SU-DHL-6 (cell line): Measurements from ENCODE around the gene LRP1B.

ENCODE experiments used
- H2AFZ ChIP-seq: fragments of 200-600 bp; sonication (generic); 2 replicates; pipeline ENCODE4 v1.6.1; 2014; ENCODE audit warnings: low read depth, mild to moderate bottlenecking, moderate library complexity, mixed read lengths, antibody characterized with exemption, low read length; ENCODE audit not compliant: severe bottlenecking
- H3F3A ChIP-seq: fragments of 200-600 bp; shearing (Covaris generic); 2 replicates; pipeline ENCODE4 v1.6.0; 2016; ENCODE audit warnings: antibody characterized with exemption, mild to moderate bottlenecking; ENCODE audit not compliant: insufficient read depth
- H3K27ac ChIP-seq: fragments of 200-600 bp; sonication (generic); 2 replicates; pipeline ENCODE4 v1.5.1; 2016; ENCODE audit warnings: low read depth, mild to moderate bottlenecking, low read length, moderate library complexity, mixed read lengths
- H3K27me3 ChIP-seq: fragments of 200-600 bp; sonication (generic), shearing (Covaris generic); 2 replicates; pipeline ENCODE4 v1.6.0; 2014; ENCODE audit warnings: mild to moderate bottlenecking, low read length
- H3K36me3 ChIP-seq: fragments of 200-600 bp; sonication (generic); 2 replicates; pipeline ENCODE4 v1.6.1; 2014; ENCODE audit warnings: mild to moderate bottlenecking, low read length, mixed read lengths
- H3K4me2 ChIP-seq: fragments of 300-600, 200-600 bp; shearing (Covaris generic), sonication (generic); 2 replicates; pipeline ENCODE4 v1.6.0; 2014; ENCODE audit warnings: low read length, low read depth, mild to moderate bottlenecking; ENCODE audit not compliant: poor library complexity, severe bottlenecking
- H3K4me3 ChIP-seq: fragments of 200-600 bp; sonication (generic); 2 replicates; pipeline ENCODE4 v1.5.1; 2014; ENCODE audit warnings: antibody characterized with exemption, low read length, mild to moderate bottlenecking, mixed read lengths; ENCODE audit not compliant: insufficient read depth, poor library complexity, severe bottlenecking
- H3K79me2 ChIP-seq: fragments of 200-600 bp; sonication (generic); 2 replicates; pipeline ENCODE4 v1.6.1; 2014; ENCODE audit warnings: mild to moderate bottlenecking, low read length, moderate library complexity; ENCODE audit not compliant: insufficient read depth
- H3K9ac ChIP-seq: fragments of 200-600 bp; sonication (generic); 2 replicates; pipeline ENCODE4 v1.7.0; 2014; ENCODE audit warnings: mild to moderate bottlenecking, low read length
- H3K9me2 ChIP-seq: fragments of 200-600 bp; sonication (generic); replicated peaks from 2 replicates; pipeline ENCODE4 v1.6.1; 2014; ENCODE audit warnings: low read length; ENCODE audit not compliant: insufficient read depth
- H3K9me3 ChIP-seq: fragments of 200-600 bp; sonication (generic); 2 replicates; pipeline ENCODE4 v1.6.1; 2014; ENCODE audit warnings: low read length, mixed read lengths; ENCODE audit not compliant: insufficient read depth
- H4K20me1 ChIP-seq: fragments of 200-600 bp; sonication (generic); 2 replicates; pipeline ENCODE4 v1.6.1; 2014; ENCODE audit warnings: low read depth, mild to moderate bottlenecking, antibody characterized with exemption, low read length, moderate library complexity, mixed read lengths
- EZH2phosphoT487 ChIP-seq: fragments of 200-600 bp; sonication (generic), shearing (Covaris generic); conservative IDR thresholded peaks from 2 replicates; pipeline ENCODE4 v1.6.1; 2018; ENCODE audit warnings: mild to moderate bottlenecking, antibody characterized with exemption, low read length, moderate library complexity, mixed read lengths
- TF ChIP-seq, protein P1 (sequence below): fragments of 200-600 bp; sonication (generic); IDR thresholded peaks from one replicate; pipeline ENCODE4 v1.5.1; 2017; ENCODE audit warnings: antibody characterized with exemption, mild to moderate bottlenecking, low read length, moderate library complexity; ENCODE audit not compliant: insufficient read depth, poor library complexity, severe bottlenecking

Gene LRP1B

DNA sequence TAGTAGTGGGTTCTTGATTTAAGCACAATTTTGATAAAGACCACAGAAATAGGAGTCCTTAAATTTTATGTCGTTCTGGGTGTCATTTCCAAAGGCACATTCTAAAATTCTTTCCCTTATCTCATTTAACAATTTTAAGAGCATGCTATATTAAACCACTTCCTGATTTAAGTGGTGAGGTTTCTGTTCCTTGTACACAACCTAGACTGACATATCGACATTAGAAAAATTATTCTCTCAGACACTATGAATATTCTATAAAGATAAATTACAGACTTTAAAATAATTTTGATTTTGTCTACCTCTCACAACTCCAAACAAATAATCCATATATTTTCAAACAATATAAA, 923.8 kb downstream of the LRP1B start:
- no peaks in the 10 kb centered on the region for H3F3A ChIP-seq
- H2AFZ ChIP-seq = no peak overlapping the region
- no peaks in the 10 kb centered on the region for H3K9me2 ChIP-seq
- H3K27me3 ChIP-seq = no peaks in the 10 kb centered on the region
- no peak overlapping the region for H3K4me2 ChIP-seq
- H3K36me3 ChIP-seq = no peaks in the 10 kb centered on the region
- no peak overlapping the region for H3K4me3 ChIP-seq
- no peak overlapping the region for H3K27ac ChIP-seq
- no peaks in the 10 kb centered on the region for H3K79me2 ChIP-seq
- no peaks in the 10 kb centered on the region for H4K20me1 ChIP-seq
- TF ChIP-seq EZH2phosphoT487 = no peak
- TF ChIP-seq, protein P1, sequence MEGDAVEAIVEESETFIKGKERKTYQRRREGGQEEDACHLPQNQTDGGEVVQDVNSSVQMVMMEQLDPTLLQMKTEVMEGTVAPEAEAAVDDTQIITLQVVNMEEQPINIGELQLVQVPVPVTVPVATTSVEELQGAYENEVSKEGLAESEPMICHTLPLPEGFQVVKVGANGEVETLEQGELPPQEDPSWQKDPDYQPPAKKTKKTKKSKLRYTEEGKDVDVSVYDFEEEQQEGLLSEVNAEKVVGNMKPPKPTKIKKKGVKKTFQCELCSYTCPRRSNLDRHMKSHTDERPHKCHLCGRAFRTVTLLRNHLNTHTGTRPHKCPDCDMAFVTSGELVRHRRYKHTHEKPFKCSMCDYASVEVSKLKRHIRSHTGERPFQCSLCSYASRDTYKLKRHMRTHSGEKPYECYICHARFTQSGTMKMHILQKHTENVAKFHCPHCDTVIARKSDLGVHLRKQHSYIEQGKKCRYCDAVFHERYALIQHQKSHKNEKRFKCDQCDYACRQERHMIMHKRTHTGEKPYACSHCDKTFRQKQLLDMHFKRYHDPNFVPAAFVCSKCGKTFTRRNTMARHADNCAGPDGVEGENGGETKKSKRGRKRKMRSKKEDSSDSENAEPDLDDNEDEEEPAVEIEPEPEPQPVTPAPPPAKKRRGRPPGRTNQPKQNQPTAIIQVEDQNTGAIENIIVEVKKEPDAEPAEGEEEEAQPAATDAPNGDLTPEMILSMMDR = no peak
- no peak overlapping the region for H3K9ac ChIP-seq
- H3K9me3 ChIP-seq = no peaks in the 10 kb centered on the region

DNA sequence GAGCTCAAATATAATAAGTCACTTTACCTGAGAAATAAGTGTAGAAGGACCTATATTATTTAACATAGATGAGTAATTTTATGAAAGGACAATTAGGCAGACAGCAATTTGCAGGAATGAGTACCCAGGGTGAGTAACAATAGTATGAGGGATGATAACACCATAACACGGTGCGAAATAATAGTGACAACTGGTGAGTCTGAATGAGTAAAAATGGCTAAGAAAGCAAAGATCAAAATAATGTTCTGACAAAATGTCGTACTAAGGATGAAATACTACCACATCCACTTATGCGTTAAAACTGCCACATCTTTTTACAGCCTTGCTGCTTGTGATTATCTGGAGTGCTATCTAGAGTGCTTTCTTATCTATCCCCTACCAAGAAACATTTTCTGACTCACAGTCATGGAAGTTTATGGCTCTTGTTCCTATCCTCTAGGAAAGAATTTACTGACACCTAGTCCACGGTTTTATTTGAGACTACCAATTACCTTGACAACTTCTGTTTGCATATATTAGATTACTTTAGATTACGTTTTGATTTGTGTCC, 929.7 kb downstream of the LRP1B start:
- H3K9me2 ChIP-seq = no peaks in the 10 kb centered on the region
- H3F3A ChIP-seq = no peaks in the 10 kb centered on the region
- H3K27me3 ChIP-seq = no peaks in the 10 kb centered on the region
- no peak overlapping the region for H3K4me3 ChIP-seq
- H3K27ac ChIP-seq = no peak overlapping the region
- no peaks in the 10 kb centered on the region for H4K20me1 ChIP-seq
- no peaks in the 10 kb centered on the region for H3K9me3 ChIP-seq
- no peaks in the 10 kb centered on the region for H3K36me3 ChIP-seq
- H2AFZ ChIP-seq = no peak overlapping the region
- H3K9ac ChIP-seq = no peak overlapping the region
- TF ChIP-seq, protein P1 = no peak
- no peak for TF ChIP-seq EZH2phosphoT487
- H3K79me2 ChIP-seq = no peaks in the 10 kb centered on the region
- H3K4me2 ChIP-seq = no peak overlapping the region

DNA sequence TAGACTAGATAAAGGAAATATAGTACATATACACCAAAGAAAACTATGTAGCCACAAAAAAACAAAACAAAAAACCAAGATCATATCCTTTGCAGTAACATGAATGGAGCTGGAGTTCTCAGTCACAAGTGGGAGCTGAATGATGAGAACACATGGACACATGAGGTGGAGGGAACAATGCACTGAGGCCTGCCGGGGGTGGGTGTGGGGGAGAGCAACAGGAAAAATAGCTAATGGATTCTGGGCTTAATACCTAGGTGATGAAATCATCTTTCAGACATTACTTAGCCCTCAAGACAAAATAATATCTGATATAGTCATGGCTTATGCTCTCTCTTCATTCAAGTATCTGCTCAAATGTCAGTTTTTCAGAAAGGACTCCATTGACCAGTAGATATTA, 930.6 kb downstream of the LRP1B start:
- Histone ChIP-seq H3K36me3 (no peaks in the 10 kb centered on the region), H3K9me3 (no peaks in the 10 kb centered on the region), H3K4me2 (no peak overlapping the region), H3K4me3 (no peak overlapping the region), H3K9me2 (no peaks in the 10 kb centered on the region), H2AFZ (no peak overlapping the region), H3K79me2 (no peaks in the 10 kb centered on the region), H3K9ac (no peak overlapping the region), H3K27ac (no peak overlapping the region), H3K27me3 (no peaks in the 10 kb centered on the region), H3F3A (no peaks in the 10 kb centered on the region), H4K20me1 (no peaks in the 10 kb centered on the region)
- TF ChIP-seq, protein P1 = no peak
- TF ChIP-seq EZH2phosphoT487 = no peak
